HG02798 (cell line): ENCODE data around the gene SLC8A2.
"Not testable (repeated sequence)": the region's sequence is repeated elsewhere in the genome, so short reads cannot be mapped to it uniquely, and the experiment has no call there.

Source experiments
- ATAC-seq: cut with Tn5 transposase; IDR thresholded peaks from one replicate; pipeline ENCODE4 v1.9.1; 2021; ENCODE audit warnings: mild to moderate bottlenecking; ENCODE audit not compliant: unreplicated experiment, poor library complexity

The SLC8A2 gene

DNA sequence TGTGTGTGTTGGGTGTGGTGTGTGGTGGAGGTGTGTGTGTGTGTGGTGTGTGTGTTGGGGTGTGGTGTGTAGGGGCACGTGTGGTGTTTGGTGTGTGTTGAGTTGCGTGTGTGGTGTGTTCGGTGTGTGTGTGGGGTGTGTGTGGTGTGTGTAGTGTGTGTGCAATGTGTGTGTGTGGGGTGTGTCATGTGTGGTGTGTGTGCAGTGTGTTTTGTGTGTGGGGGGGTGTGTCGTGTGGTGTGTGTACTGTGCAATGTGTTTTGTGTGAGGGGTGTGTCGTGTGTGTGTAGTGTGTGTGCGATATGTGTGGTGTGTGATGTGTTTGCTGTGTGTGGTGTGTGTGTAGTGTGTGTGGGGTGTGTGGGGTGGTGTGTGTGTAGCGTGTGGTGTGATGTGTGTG lies 18.3 kb upstream of the SLC8A2 start:
- ATAC-seq: no peak

- ATAC-seq: no peak
These were observed 17.6 kb upstream of the SLC8A2 start for GRCh38 chr19:47489072-47489914.

DNA sequence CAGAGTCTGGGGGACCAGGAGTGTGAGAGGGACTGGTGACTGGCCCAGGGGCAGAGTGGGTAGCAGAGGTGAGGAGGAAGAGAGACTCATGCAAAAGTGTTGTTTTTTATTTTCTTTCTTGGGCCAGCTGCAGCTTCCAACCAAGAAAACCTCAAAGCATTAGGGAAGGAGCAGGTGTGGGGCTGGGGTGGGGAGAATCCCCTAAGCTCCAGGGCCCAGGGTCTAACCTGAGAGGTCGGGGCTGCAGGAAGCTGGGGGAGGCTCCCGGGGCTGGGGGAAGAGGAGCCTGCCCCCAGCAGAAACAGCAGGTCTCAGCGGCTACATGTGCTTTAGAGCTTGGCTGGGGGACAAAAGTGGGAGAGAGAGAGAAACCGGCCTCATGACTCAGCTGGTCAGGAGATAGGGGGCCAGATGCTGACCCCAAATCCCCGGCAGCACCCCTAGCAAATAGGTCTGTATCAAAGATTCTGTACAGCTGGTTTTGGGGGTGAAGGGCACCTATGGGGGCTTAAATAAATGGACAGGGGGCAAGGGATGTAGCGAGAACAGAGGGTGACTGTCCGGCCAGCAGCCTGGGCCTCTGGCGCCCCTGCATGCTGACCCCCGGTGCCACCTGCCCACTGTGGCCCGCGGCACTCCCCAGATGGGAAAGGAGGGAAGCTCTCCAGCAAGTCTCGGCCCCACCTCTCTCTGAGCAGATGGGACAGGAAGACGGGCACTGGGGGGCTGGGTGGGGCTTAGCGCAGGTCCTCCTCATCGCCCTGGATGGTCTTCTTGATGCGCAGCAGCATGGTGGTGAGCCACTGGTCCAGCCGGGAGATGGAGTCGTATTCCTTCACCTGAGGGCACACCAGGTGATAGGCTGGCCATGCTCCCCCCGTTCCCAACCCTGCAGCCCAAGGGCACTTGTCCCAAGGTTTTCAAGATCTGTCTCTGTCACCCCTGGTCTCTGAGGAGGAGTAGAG lies 16.1 kb upstream of the SLC8A2 start:
- no peak for ATAC-seq

DNA sequence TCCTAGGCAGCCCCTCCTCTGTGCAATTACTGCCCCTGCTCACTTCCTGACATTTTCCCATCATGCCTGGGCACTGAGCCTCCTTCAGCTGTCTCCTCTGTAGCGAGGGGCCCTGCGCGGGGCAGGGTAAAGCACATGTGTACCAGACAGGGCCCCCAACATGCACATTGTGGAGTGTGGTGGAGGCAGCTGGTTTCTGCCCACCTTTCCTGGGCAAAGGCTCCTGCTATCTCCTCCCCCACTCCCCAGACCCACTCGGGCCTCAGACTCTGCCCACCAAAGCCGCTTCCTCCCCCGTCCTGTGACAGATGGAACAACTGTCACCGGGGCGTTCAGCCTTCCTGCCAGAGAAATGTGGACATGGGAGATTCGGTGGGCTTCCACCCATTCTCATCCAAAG lies 15.2 kb upstream of the SLC8A2 start:
- no peak for ATAC-seq

DNA sequence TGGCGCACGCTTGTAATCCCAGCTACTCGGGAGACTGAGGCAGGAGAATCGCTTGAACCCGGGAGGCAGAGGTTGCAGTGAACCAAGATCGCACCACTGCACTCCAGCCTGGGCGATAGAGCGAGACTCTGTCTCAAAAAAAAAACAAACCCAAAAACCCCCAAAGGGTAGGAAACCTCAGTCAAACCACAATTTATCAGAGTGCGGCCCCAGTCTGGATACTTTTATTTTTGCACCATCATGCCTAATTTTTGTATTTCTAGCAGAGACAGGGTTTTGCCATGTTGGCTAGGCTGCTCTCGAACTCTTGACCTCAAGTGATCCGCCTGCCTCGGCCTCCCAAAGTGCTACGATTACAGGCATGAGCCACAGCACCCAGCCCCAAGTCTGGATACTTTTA lies 14.5 kb upstream of the SLC8A2 start:
- ATAC-seq: not testable (repeated sequence)

GRCh38 chr19:47485210-47485609 lies 13.5 kb upstream of the SLC8A2 start:
- ATAC-seq: no peak

DNA sequence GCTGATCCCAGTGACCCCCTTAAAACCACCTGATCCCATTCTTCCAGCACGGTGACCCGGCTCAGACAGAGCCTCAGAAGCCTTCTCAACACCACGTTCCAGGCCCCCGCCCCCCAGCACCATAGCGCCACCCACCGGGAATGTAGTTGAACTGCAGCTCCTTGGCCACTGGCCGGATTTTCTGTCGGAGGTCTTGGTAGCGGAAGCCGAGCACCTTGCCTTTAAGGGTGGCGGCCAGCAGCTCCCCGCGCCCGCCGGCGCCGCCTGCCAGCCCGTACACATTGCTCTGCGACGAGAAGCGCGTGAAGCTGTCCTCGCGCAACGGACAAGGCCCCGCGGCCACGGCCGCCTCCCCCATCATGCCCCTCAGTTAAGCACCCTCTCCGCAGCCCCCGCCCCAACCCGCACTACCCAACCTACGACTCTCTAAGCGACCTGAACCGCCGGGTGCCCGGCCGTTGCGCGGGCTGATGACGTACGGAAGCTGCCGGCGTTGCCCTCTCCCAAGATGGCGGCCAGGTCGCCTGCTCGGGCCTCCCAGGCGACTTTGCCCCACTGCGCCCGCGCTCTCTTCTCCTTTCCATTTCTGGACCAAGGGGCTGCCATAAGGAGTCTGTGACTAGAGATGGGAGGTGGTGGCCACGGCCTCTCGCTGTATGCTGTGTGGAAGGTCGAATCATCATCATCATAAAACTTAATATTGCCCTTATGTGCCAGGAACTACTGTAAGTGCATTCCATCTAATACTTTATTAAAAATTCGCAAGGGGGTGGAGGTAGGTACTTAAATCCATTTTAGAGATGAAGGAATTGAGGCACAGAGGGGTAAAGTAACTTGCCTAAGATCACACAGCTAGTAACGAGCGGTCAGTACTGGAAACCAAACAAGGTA lies 12.4 kb upstream of the SLC8A2 start, which contains the start of gene KPTN:
KPTN (minus strand) TSS at position 420 of the 891 bp plus-strand sequence; CDS start at position 361, 59 bp downstream.
- ATAC-seq: peak; percentile 76

- ATAC-seq: no peak
These were observed 11.5 kb upstream of the SLC8A2 start for GRCh38 chr19:47483200-47483599.

DNA sequence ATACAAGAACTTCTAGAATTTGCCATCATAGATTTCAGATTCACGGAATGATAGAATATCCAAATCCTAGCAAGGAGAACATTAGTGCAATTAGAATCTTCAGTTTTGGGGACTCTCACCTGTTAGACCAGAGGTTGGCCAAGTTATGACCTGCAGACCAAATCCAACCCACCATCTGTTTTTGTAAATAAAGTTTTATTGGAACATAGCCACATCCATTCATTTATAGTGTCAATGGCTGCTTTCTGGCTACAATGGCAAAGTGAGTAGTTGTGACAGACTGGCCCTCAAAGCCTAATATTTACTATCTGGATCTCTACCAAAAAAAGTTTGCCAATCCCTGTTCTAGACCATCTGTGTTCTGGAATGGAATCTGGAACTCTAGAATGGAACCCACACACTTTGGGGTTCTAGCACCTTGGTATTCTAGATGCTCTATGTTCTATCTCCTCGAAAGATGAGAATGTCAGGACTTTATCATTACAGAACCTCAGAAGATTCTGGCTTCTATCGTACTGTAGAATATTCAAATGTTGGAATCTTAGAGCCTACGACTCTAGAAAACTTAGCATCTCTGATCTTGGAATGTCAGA lies 9.9 kb upstream of the SLC8A2 start:
- no peak for ATAC-seq

DNA sequence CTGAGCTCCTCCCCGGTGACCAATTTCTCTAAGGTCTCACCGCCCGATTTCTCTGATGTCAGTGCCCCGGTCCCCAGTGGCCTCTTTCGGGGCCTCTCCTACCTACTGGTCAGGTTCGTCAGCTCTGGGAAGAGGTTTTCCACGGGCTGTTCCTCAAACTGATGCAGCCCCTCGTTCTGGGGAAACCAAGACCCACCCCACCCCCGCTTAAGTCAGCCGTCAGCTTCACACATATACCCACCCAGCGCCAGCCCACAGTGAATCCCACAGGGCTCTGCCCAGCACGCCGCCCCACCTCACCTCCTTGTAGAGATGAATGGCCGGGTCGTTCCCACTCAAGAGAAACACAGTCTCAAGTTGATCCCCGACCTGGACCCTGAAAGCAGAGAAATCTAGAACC lies 9.0 kb upstream of the SLC8A2 start:
- ATAC-seq: no peak

- ATAC-seq: no peak
These were observed 8.2 kb upstream of the SLC8A2 start for GRCh38 chr19:47479701-47480503.

GRCh38 chr19:47476438-47476972 lies 4.8 kb upstream of the SLC8A2 start:
- ATAC-seq: no peak

- ATAC-seq: no peak
These were observed 3.8 kb upstream of the SLC8A2 start for GRCh38 chr19:47475465-47475864.

GRCh38 chr19:47473336-47473735 lies 1.6 kb upstream of the SLC8A2 start:
- ATAC-seq: no peak

GRCh38 chr19:47471381-47471732 lies 336 bp downstream of the SLC8A2 start:
- ATAC-seq: no peak

DNA sequence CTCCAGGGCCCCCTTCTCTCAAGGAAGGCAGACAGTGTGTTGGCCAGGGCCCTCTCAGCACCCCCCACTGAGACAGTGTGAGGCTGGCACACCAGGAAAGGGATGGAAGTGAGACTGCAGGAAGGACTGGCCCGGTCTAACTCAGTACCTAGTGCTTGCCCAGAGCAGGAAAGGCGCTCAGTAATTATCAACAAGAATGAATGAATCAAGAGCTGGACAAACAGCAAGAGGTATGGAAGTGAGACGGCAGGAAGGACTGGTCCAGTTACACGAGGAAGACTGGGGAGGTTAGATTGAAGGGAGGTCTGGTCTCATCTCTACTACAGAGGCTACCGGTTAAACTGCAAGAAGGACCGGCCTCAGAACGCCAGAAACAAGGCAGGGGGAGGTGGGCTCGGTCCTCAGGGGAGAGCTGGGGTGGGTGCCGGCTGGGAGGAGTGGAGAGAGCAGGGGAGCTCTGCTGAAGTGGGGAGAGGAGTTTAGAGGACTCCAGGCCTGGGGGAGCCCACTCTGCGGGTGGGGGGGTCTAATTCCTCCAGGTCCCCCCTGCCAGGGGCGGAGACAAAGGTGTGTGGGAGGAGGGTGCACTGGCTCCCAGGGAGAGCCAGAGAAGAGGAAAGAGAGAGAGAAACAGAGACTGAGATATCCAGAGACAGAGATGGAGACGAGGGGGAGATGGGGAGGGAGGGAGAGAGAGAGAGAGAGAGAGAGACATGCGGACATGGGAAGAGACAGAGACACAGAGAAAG lies 1.1 kb downstream of the SLC8A2 start:
- ATAC-seq: no peak

DNA sequence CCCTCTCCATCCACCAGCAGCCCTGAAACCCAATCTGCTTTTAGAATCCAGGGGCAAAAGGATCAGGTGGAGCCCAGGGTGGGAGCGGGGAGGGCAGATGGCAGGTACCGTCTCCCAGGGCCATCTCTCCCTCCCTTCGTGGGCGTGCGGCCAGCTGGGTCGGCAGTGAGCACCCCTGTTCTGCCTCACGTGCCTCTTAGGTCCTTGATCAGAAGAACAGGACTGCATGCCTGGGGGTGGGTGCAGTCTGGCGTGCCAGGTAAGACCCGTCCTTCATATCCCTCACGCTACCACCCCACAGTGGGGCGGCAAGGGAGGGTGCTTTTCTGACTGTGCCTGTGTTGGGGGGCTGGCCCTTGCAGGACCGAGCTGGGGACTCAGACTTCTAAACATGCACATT lies 2.0 kb downstream of the SLC8A2 start:
- no peak for ATAC-seq

DNA sequence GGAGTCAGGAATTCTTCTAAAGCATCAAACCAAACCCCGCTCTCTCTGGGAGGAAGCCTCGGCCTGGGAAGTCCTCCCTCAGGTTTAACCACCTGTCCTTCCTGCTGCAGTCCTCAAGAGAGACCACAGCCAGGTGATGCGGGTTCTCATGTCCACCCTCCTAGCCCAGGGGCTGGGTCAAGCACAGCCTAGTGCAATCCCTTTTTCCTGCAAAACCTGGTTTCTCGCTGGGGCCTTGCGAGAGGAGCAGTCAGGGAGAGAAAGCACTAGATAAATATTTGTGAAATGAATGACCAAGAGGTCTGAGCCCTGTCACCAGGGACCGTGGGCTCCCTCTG lies 2.4 kb downstream of the SLC8A2 start:
- ATAC-seq: no peak
